Measurements from ENCODE around the gene CDKAL1. TPM values are rescaled to one million over a fixed set of nuclear protein-coding genes. Genes with fewer than 3 reads are reported as not detected.

The CDKAL1 gene
- total RNA-seq, 1 experiment from 2014 or later, result 11.8 TPM

DNA sequence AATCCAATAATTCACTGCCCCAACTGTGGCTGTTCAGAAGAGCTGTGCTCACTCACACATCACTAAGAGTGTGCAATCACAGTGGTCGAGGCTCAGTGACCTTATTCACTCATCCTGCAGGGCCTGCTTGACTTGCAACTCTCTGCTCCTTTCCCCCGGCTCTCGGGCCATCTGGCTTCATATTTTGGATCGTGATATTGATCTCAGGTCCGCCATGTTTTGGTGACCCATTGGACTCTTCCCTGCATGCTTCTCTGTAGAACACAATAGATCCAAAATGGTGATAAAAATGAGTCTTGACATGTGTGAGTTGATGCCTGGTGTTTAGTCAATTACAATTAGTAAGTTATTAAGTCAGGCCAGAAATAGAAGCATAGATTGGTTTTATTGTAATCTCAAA is 745.4 kb downstream of the CDKAL1 start:
- BruUV-seq (replicated peaks), result no TSS peak
- DNase-seq (ENCODE audit: unreplicated experiment), result no peak
- no peaks in the 10 kb centered on the region for H3K4me1 Mint-ChIP-seq (ENCODE audit: insufficient read depth, unreplicated experiment)
- no peaks in the 10 kb centered on the region for H3K27me3 Mint-ChIP-seq (ENCODE audit: insufficient read depth, unreplicated experiment)
- H3K36me3 Mint-ChIP-seq (ENCODE audit: insufficient read depth, unreplicated experiment), result no peaks in the 10 kb centered on the region
- no peak overlapping the region for H3K4me3 Mint-ChIP-seq (ENCODE audit: unreplicated experiment)
- CTCF ChIA-PET, result no interaction called here
- H3K27ac Mint-ChIP-seq (ENCODE audit: low read depth, unreplicated experiment), result no peak overlapping the region
- POLR2A ChIA-PET, result no interaction called here
- TF ChIP-seq, protein P1, sequence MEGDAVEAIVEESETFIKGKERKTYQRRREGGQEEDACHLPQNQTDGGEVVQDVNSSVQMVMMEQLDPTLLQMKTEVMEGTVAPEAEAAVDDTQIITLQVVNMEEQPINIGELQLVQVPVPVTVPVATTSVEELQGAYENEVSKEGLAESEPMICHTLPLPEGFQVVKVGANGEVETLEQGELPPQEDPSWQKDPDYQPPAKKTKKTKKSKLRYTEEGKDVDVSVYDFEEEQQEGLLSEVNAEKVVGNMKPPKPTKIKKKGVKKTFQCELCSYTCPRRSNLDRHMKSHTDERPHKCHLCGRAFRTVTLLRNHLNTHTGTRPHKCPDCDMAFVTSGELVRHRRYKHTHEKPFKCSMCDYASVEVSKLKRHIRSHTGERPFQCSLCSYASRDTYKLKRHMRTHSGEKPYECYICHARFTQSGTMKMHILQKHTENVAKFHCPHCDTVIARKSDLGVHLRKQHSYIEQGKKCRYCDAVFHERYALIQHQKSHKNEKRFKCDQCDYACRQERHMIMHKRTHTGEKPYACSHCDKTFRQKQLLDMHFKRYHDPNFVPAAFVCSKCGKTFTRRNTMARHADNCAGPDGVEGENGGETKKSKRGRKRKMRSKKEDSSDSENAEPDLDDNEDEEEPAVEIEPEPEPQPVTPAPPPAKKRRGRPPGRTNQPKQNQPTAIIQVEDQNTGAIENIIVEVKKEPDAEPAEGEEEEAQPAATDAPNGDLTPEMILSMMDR (IDR thresholded peaks at IDR 0.05; ENCODE audit: unreplicated experiment), result no peak
- H3K9me3 Mint-ChIP-seq (ENCODE audit: unreplicated experiment), result no peaks in the 10 kb centered on the region
- intact Hi-C loops (cut with micrococcal nuclease), result no loop called here

DNA sequence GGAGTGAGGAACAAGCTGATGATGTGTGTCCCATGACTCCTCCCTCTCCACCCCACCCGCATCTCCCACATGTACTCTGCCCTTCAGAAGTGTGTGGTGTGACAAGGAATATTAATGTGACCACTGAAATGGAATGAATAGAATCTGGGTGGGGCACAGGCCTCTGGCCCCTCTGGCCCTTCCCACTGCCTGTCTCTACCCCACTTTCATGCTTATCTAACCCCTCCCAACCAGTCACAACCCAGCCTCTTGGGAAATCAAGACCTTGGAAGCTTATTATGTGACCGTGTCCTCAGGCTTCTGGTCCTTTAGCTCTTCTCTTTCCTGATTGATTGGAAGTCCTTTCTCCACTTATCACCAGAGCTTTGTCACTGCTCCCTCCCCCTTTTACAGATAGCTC is 747.1 kb downstream of the CDKAL1 start:
- no TSS peak for BruUV-seq (replicated peaks)

More for the DNA sequence above, 747.1 kb downstream of the CDKAL1 start:
- H3K27me3 Mint-ChIP-seq (ENCODE audit: insufficient read depth, unreplicated experiment), result no peaks in the 10 kb centered on the region
- DNase-seq (ENCODE audit: unreplicated experiment), result no peak
- TF ChIP-seq, protein P1 (IDR thresholded peaks at IDR 0.05; ENCODE audit: unreplicated experiment), result no peak
- no peaks in the 10 kb centered on the region for H3K36me3 Mint-ChIP-seq (ENCODE audit: insufficient read depth, unreplicated experiment)
- H3K9me3 Mint-ChIP-seq (ENCODE audit: unreplicated experiment), result no peaks in the 10 kb centered on the region
- intact Hi-C loops (cut with micrococcal nuclease), result no loop called here
- no peak overlapping the region for H3K4me3 Mint-ChIP-seq (ENCODE audit: unreplicated experiment)
- H3K27ac Mint-ChIP-seq (ENCODE audit: low read depth, unreplicated experiment), result no peak overlapping the region
- POLR2A ChIA-PET, result no interaction called here
- CTCF ChIA-PET, result interaction anchor here (0.6 kb wide), 1 partner anchor 184 kb away, joined by 3 read pairs; no protein-coding TSS in a partner anchor
- no peaks in the 10 kb centered on the region for H3K4me1 Mint-ChIP-seq (ENCODE audit: insufficient read depth, unreplicated experiment)

Other genes starting within 250 kb of the CDKAL1 start
- gene E2F3, start 132.6 kb upstream of the CDKAL1 start, total RNA-seq (2022), result 18.5 and 18.7 TPM in 2 replicates